ENCODE data around the gene C1orf232. TPM values are rescaled to one million over a fixed set of nuclear protein-coding genes. Genes with fewer than 3 reads are reported as not detected.

The C1orf232 gene
- total and polyA plus RNA-seq, 2 of the 4 experiments (the other 2 are of a cell fraction): not detected

- Histone ChIP-seq H3K4me3 (ENCODE audit: insufficient read depth, low read depth, low read length) (no peak overlapping the region), H3K27me3 (ENCODE audit: control insufficient read depth, insufficient read depth, low read length) (peaks cover 36% of the 10 kb centered on the region), H3K4me1 (ENCODE audit: control insufficient read depth, insufficient read depth, low read length) (no peaks in the 10 kb centered on the region), H3K4ac (ENCODE audit: low read depth, low read length) (no peak overlapping the region), H2BK15ac (ENCODE audit: low read depth, low read length) (no peak overlapping the region), H4K8ac (ENCODE audit: low read depth in 2 of 2, low read length in 2 of 2) (no peak overlapping the region), H4K91ac (ENCODE audit: insufficient read depth, low read depth, low read length) (no peak overlapping the region), H3K9me3 (ENCODE audit: control insufficient read depth, insufficient read depth, low read length) (no peaks in the 10 kb centered on the region), H4K20me1 (ENCODE audit: insufficient read depth, low read length) (no peaks in the 10 kb centered on the region), H2BK5ac (ENCODE audit: low read depth, low read length, poor library complexity, severe bottlenecking) (no peak overlapping the region), H4K5ac (ENCODE audit: low read depth, low read length) (no peak overlapping the region), H3K23ac (ENCODE audit: low read depth, low read length) (no peak overlapping the region), H3K36me3 (ENCODE audit: control insufficient read depth, insufficient read depth, low read length) (no peaks in the 10 kb centered on the region), H3K56ac (ENCODE audit: extremely low read depth, insufficient read depth, low read length) (no peak overlapping the region), H2AK9ac (replicated peaks; ENCODE audit: low read depth, low read length, poor library complexity) (no peak overlapping the region), H2AK5ac (ENCODE audit: low read depth, low read length) (no peak overlapping the region), H2BK120ac (ENCODE audit: low read depth, low read length) (no peak overlapping the region), H3K79me1 (ENCODE audit: low read depth in 1 of 2, low read length in 2 of 2) (no peaks in the 10 kb centered on the region), H3K18ac (ENCODE audit: low read depth, low read length) (no peak overlapping the region), H3K14ac (replicated peaks; ENCODE audit: low read depth, low read length) (no peak overlapping the region), H2BK20ac (ENCODE audit: low read depth, low read length) (no peak overlapping the region), H3K4me2 (ENCODE audit: low read depth, low read length) (no peak overlapping the region), H2AFZ (replicated peaks; ENCODE audit: low read length, poor library complexity) (no peak overlapping the region), H3K9me1 (ENCODE audit: insufficient read depth, low read length) (no peaks in the 10 kb centered on the region), H3K27ac (ENCODE audit: insufficient read depth, low read length) (no peak overlapping the region), H3K9ac (ENCODE audit: low read depth, low read length) (no peak overlapping the region)
- no peak for ATAC-seq (ENCODE audit: low read depth)
- TF ChIP-seq, protein P1, sequence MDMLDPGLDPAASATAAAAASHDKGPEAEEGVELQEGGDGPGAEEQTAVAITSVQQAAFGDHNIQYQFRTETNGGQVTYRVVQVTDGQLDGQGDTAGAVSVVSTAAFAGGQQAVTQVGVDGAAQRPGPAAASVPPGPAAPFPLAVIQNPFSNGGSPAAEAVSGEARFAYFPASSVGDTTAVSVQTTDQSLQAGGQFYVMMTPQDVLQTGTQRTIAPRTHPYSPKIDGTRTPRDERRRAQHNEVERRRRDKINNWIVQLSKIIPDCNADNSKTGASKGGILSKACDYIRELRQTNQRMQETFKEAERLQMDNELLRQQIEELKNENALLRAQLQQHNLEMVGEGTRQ (IDR thresholded peaks at IDR 0.05; ENCODE audit: low read depth, low read length): no peak
- TF ChIP-seq, protein P2, sequence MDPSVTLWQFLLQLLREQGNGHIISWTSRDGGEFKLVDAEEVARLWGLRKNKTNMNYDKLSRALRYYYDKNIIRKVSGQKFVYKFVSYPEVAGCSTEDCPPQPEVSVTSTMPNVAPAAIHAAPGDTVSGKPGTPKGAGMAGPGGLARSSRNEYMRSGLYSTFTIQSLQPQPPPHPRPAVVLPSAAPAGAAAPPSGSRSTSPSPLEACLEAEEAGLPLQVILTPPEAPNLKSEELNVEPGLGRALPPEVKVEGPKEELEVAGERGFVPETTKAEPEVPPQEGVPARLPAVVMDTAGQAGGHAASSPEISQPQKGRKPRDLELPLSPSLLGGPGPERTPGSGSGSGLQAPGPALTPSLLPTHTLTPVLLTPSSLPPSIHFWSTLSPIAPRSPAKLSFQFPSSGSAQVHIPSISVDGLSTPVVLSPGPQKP (IDR thresholded peaks at IDR 0.05; ENCODE audit: borderline replicate concordance, low read depth, low read length): no peak
- TF ChIP-seq FOS (IDR thresholded peaks at IDR 0.05; ENCODE audit: low read depth, low read length) (no peak), MXI1 (IDR thresholded peaks at IDR 0.05; ENCODE audit: borderline replicate concordance, low read depth, low read length) (no peak), CTCF (conservative IDR thresholded peaks at IDR 0.05; ENCODE audit: low read depth, low read length) (no peak), NFE2L2 (IDR thresholded peaks at IDR 0.05; ENCODE audit: low read depth, low read length) (no peak), SMC3 (IDR thresholded peaks at IDR 0.05; ENCODE audit: low read depth, low read length) (no peak)
- WGBS, 2 experiments (ENCODE audit: extremely low coverage in 2 of 2, insufficient read length in 1 of 2): 53% methylated on average over 3 of the region's 6 CpGs; no CpG with 5 or more reads in 1 of the 2 experiments
- dilution Hi-C loops (cut with HindIII; ENCODE audit: low sequenced_read_pairs, unreplicated experiment) (no loop called here), in situ Hi-C loops (cut with MboI; ENCODE audit: low sequenced_read_pairs) (no loop called here), intact Hi-C loops (cut with micrococcal nuclease) (no loop called here)
- POLR2A ChIA-PET (ENCODE audit: unreplicated experiment): interaction anchor here (0.7 kb wide), 1 partner anchor 164 kb away, joined by 3 read pairs; no protein-coding TSS in a partner anchor
- DNase-seq: no peak
- BruUV-seq (replicated peaks): no TSS peak
- CTCF ChIA-PET: interaction anchor here (0.5 to 1.0 kb wide), 2 partner anchors 10 to 39 kb away, joined by 4 to 7 read pairs; no protein-coding TSS in a partner anchor
Observed at GRCh38 chr1:26213335-26213905, 44.7 kb upstream of the C1orf232 start.

Data from IMR-90 (cell line).